BE2C (cell line): ENCODE data around the gene TFCP2L1.
"Not testable (repeated sequence)": the region's sequence is repeated elsewhere in the genome, so short reads cannot be mapped to it uniquely, and the experiment has no call there.

Source experiments
- DNase-seq: peaks from one replicate; pipeline ENCODE4 v3.0.0-alpha.2; 2020
- H3K27me3 ChIP-seq: fragments of 250-450 bp; sonication (Bioruptor Pico); 2 replicates; pipeline ENCODE4 v1.5.1; 2020; ENCODE audit warnings: mild to moderate bottlenecking
- H3K36me3 ChIP-seq: fragments of 250-450 bp; sonication (Bioruptor Pico); 2 replicates; pipeline ENCODE4 v1.5.1; 2020; ENCODE audit warnings: mild to moderate bottlenecking
- H3K4me1 ChIP-seq: fragments of 250-450 bp; sonication (Bioruptor Pico); 2 replicates; pipeline ENCODE4 v1.5.1; 2020
- H3K4me3 ChIP-seq: 2 replicates; pipeline ENCODE4 v1.5.1; 2011; ENCODE audit warnings: low read depth, low read length
- H3K9me3 ChIP-seq: fragments of 250-450 bp; sonication (Bioruptor Pico); 2 replicates; pipeline ENCODE4 v1.5.1; 2020
- CTCF ChIP-seq: IDR thresholded peaks from 2 replicates; pipeline ENCODE4 v1.5.1; 2012; ENCODE audit warnings: mild to moderate bottlenecking, low read depth, low read length

The TFCP2L1 gene

GRCh38 chr2:121276341-121276740 is 8.7 kb downstream of the TFCP2L1 start:
- no peak for DNase-seq
- Histone ChIP-seq H3K27me3 (no peaks in the 10 kb centered on the region), H3K4me3 (no peak overlapping the region), H3K4me1 (no peaks in the 10 kb centered on the region), H3K36me3 (no peaks in the 10 kb centered on the region), H3K9me3 (no peaks in the 10 kb centered on the region)
- no peak for TF ChIP-seq CTCF

DNA sequence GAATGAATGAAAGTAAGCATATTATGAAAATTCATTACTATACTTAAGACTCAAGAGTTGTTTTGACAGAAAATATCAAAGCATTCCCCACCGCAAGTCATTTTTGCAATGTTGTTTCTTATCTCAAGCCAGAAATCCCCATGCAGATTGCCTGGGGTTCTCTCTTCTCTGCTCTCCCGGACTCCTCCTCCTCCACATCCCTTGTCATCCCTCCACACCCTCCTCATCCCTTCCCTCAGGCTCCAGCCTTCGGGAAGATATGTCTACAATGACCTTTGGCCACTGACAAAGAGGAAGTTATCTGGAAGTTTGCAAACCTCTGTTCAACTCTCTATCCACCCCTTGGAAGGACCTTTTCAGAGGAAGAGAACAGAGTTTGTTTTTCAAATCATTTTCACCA is 11.9 kb downstream of the TFCP2L1 start:
- Histone ChIP-seq H3K4me3 (no peak overlapping the region), H3K9me3 (no peaks in the 10 kb centered on the region), H3K27me3 (no peaks in the 10 kb centered on the region), H3K4me1 (no peaks in the 10 kb centered on the region), H3K36me3 (no peaks in the 10 kb centered on the region)
- no peak for DNase-seq
- TF ChIP-seq CTCF, result no peak

DNA sequence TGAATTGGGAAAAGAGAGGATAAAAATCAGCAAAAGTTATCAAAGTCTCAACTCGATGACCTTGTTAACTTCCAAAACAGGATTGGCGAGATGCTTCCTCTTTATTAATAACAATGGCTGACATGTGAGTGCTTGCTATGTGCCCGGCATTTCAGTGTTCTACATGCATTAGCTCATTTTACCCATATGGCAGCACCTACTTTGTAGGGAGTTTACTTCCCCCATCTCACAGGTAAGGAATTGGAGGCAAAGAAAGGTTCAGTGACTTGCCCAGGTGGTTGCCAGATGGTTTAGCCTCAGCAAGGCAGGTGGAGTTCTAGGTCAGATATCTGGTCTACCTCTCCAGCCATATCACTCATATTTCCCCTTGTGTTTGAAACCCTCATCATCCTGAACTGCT is 12.4 kb downstream of the TFCP2L1 start:
- no peak overlapping the region for H3K4me3 ChIP-seq
- H3K4me1 ChIP-seq, result no peaks in the 10 kb centered on the region
- H3K27me3 ChIP-seq, result no peaks in the 10 kb centered on the region
- TF ChIP-seq CTCF, result no peak
- no peaks in the 10 kb centered on the region for H3K36me3 ChIP-seq
- DNase-seq, result no peak
- H3K9me3 ChIP-seq, result no peaks in the 10 kb centered on the region

GRCh38 chr2:121269436-121269835 is 15.6 kb downstream of the TFCP2L1 start:
- not testable (repeated sequence) for H3K9me3 ChIP-seq, H3K36me3 ChIP-seq, DNase-seq, H3K27me3 ChIP-seq, H3K4me3 ChIP-seq, H3K4me1 ChIP-seq

DNA sequence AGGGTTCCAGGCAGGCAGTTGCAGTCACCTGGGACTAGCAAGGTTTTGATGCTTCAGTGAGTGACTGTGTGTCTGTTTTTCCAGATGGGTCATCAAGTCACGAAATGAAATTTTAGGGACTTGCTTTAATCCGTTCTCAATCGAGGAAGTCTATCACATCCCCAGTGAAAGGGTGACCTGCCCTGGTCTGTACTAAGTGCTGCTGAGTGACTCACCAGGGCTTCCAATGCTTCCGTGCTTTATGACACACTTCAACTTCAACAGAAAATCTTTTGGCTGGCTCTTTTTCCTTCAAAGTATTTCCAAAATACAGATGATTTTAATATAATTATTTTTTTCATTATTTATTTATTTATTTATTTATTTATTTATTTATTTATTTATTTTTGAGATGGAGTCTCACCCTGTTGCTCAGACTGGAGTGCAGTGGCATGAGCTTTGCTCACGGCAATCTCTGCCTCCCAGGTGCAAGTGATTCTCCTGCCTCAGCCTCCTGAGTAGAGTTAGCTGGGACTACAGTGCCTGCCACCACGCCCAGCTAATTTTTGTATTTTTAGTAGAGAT is 18.4 kb downstream of the TFCP2L1 start:
- H3K9me3 ChIP-seq, result no peaks in the 10 kb centered on the region

DNA sequence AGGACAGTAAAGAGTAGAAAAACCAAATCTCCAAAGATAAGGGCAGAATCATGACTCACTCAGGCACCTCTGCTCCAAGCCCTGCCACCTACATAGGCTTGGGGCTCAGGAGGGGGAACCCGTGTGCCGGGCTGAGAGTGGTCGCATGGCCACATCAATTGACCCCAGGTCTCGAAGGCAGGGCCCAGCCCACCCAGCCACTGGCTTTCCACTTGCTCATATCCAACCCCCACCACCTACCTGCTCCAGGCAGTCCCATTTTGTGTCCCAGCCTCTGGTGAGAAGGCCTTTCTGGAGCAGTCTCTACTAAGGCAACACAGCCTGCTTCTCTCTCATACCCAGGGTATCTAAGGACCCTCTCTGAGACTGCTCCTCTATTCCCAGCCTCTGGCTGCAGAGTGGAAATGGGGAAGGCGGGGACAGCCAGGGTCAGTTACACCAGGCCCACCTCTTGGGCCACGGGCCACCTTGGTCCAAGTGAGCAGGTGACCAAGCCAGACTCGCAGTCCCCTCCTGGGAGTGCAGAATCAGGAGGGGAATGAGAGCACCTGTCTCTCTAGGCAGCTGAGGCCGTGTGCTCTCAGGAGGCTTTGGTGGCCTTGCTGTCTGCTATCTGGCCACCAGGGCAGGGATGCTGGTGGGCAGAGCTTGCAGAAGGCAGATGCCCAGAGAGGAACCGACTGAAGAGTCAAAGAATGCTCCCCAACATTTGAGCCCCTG is 20.8 kb downstream of the TFCP2L1 start:
- Histone ChIP-seq H3K9me3 (no peaks in the 10 kb centered on the region), H3K4me1 (no peaks in the 10 kb centered on the region), H3K36me3 (no peaks in the 10 kb centered on the region), H3K27me3 (no peaks in the 10 kb centered on the region), H3K4me3 (no peak overlapping the region)
- DNase-seq, result no peak
- TF ChIP-seq CTCF, result no peak

More for the DNA sequence above, 18.4 kb downstream of the TFCP2L1 start:
- TF ChIP-seq CTCF, result no peak
- no peaks in the 10 kb centered on the region for H3K27me3 ChIP-seq
- H3K36me3 ChIP-seq, result no peaks in the 10 kb centered on the region
- H3K4me3 ChIP-seq, result no peak overlapping the region
- DNase-seq, result no peak
- no peaks in the 10 kb centered on the region for H3K4me1 ChIP-seq
